ENCODE data around the gene TEKT5. TPM values are rescaled to one million over a fixed set of nuclear protein-coding genes. Genes with fewer than 3 reads are reported as not detected.

Gene TEKT5
- total and polyA plus RNA-seq, 11 donors: 0.51 to 2.8 TPM; not detected in 9

- H3K36me3 ChIP-seq: no peaks in the 10 kb centered on the region
- no peaks in the 10 kb centered on the region for H3K4me1 ChIP-seq
- 92 to 96% (median 95%) methylated on average over 8 of the region's 8 CpGs for WGBS, 4 donors
- no peak for TF ChIP-seq POLR2A (IDR thresholded peaks at IDR 0.05)
- no peak for TF ChIP-seq CTCF (IDR thresholded peaks at IDR 0.05)
- H3K27me3 ChIP-seq: no peaks in the 10 kb centered on the region
- no peaks in the 10 kb centered on the region for H3K9me3 ChIP-seq
- no peak overlapping the region for H3K27ac ChIP-seq
- H3K4me3 ChIP-seq: no peak overlapping the region
- no peak for DNase-seq
- intact Hi-C loops (cut with DNase I): no loop called here
- no peak for ATAC-seq
These were observed 841 bp downstream of the TEKT5 start for GRCh38 chr16:10693889-10694288.

- 80 to 86% (median 83%) methylated on average over 5 of the region's 5 CpGs for WGBS, 4 donors
- ATAC-seq: no peak
- H3K36me3 ChIP-seq: no peaks in the 10 kb centered on the region
These were observed 2.3 kb downstream of the TEKT5 start for GRCh38 chr16:10692470-10692869.

DNA sequence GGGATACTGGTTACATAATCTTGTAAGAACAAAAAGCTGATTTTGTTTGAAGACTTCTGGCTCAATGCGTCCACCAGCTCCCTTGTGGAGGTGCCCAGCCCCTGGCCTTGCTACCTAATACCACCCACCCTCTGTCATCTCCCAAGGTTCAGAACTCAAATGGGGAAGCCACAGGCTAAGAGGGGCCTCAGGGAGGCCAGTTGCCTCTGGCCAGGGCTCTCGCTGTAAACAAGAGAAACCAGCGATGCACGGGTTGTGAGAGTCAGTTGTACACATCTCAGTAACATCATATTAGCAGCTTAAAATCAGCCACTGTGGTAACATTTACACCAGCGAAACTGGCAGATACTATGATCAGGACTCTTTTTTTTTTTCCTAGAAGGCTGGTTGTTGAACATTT lies 6.0 kb downstream of the TEKT5 start:
- Histone ChIP-seq H3K36me3 (no peaks in the 10 kb centered on the region), H3K9me3 (no peaks in the 10 kb centered on the region), H3K27me3 (no peaks in the 10 kb centered on the region), H3K4me1 (peaks cover 0 to 2% (median 0%) of the 10 kb centered on the region in 12 donors), H3K27ac (no peak overlapping the region), H3K4me3 (no peak overlapping the region)
- DNase-seq (no peak), ATAC-seq (no peak)
- intact Hi-C loops (cut with DNase I): no loop called here
- TF ChIP-seq POLR2A (IDR thresholded peaks at IDR 0.05) (no peak), CTCF (IDR thresholded peaks at IDR 0.05) (no peak)
- WGBS, 4 donors: 90 to 94% (median 92%) methylated on average over 5 of the region's 5 CpGs

More at GRCh38 chr16:10692470-10692869, 2.3 kb downstream of the TEKT5 start:
- Histone ChIP-seq H3K4me1 (no peaks in the 10 kb centered on the region), H3K27ac (no peak overlapping the region), H3K9me3 (no peaks in the 10 kb centered on the region), H3K27me3 (no peaks in the 10 kb centered on the region), H3K4me3 (no peak overlapping the region)
- TF ChIP-seq POLR2A (IDR thresholded peaks at IDR 0.05) (no peak), CTCF (IDR thresholded peaks at IDR 0.05) (no peak)
- intact Hi-C loops (cut with DNase I): no loop called here
- DNase-seq: no peak

- H3K4me1 ChIP-seq: peaks cover 0 to 2% (median 0%) of the 10 kb centered on the region in 12 donors
- no peak overlapping the region for H3K4me3 ChIP-seq
- H3K27ac ChIP-seq: no peak overlapping the region
- 89 to 93% (median 91%) methylated on average over 10 of the region's 10 CpGs for WGBS, 4 donors
- no peak for TF ChIP-seq CTCF (IDR thresholded peaks at IDR 0.05)
- TF ChIP-seq POLR2A (IDR thresholded peaks at IDR 0.05): no peak
- DNase-seq (no peak), ATAC-seq (no peak)
- intact Hi-C loops (cut with DNase I): no loop called here
- H3K27me3 ChIP-seq: no peaks in the 10 kb centered on the region
- H3K36me3 ChIP-seq: no peaks in the 10 kb centered on the region
- no peaks in the 10 kb centered on the region for H3K9me3 ChIP-seq
These were observed 6.4 kb downstream of the TEKT5 start for GRCh38 chr16:10688291-10688690.

Data from heart left ventricle (tissue), 16 donors.